Keratinocyte (primary cell): Measurements from ENCODE around the gene GLT1D1. TPM values are rescaled to one million over a fixed set of nuclear protein-coding genes. Genes with fewer than 3 reads are reported as not detected.

Experiments
- DNase-seq: peaks from one replicate; pipeline ENCODE4 v3.0.0-alpha.2; 2011; ENCODE audit warnings: low read depth, missing footprints, low spot score
- FAIRE-seq: peaks from 2 replicates; lab custom pipeline; 2011; peaks lifted over from hg19 to GRCh38; lab: Jason Lieb, UNC
- H2AFZ ChIP-seq: 2 replicates; pipeline ENCODE4 v1.6.0; 2012; ENCODE audit warnings: low read length, control low read depth, inconsistent platforms; ENCODE audit not compliant: control insufficient read depth
- H3K27ac ChIP-seq: 2 replicates; pipeline ENCODE4 v1.5.1; 2011; ENCODE audit warnings: low read length; ENCODE audit not compliant: control insufficient read depth, insufficient read depth
- H3K27me3 ChIP-seq: 3 replicates; pipeline ENCODE4 v1.6.0; 2011; ENCODE audit warnings: low read length; ENCODE audit not compliant: control insufficient read depth, insufficient read depth; ENCODE audit errors: extremely low read depth
- H3K36me3 ChIP-seq, 2 experiments: 2 replicates in 1 of 2; 3 replicates in 1 of 2; pipeline ENCODE4 v1.5.1; 2011; ENCODE audit warnings: low read length in 2 of 2, mild to moderate bottlenecking in 1 of 2; ENCODE audit not compliant: control insufficient read depth in 2 of 2, insufficient read depth in 2 of 2; ENCODE audit errors: extremely low read depth in 1 of 2
- H3K4me1 ChIP-seq: 3 replicates; pipeline ENCODE4 v1.5.1; 2011; ENCODE audit warnings: low read length; ENCODE audit not compliant: control insufficient read depth, insufficient read depth; ENCODE audit errors: extremely low read depth
- H3K4me2 ChIP-seq: 3 replicates; pipeline ENCODE4 v1.6.0; 2011; ENCODE audit warnings: low read depth, low read length; ENCODE audit not compliant: control insufficient read depth, insufficient read depth; ENCODE audit errors: extremely low read depth
- H3K4me3 ChIP-seq, 3 experiments: fragments of 200-600 bp in 1 of 3; sonication (generic) in 1 of 3; 2 replicates in 2 of 3; 3 replicates in 1 of 3; pipeline ENCODE4 v1.5.1; 2011 to 2016; ENCODE audit warnings: low read length in 3 of 3, mild to moderate bottlenecking in 3 of 3, control low read depth in 2 of 3, inconsistent platforms in 1 of 3, low read depth in 1 of 3, mixed read lengths in 1 of 3, mixed run types in 1 of 3, moderate library complexity in 1 of 3; ENCODE audit not compliant: control insufficient read depth in 2 of 3, insufficient read depth in 2 of 3; ENCODE audit errors: extremely low read depth in 1 of 3
- H3K79me2 ChIP-seq: 2 replicates; pipeline ENCODE4 v1.6.0; 2012; ENCODE audit warnings: low read length; ENCODE audit not compliant: control insufficient read depth, insufficient read depth
- H3K9ac ChIP-seq: 3 replicates; pipeline ENCODE4 v1.6.0; 2011; ENCODE audit warnings: low read length; ENCODE audit not compliant: control insufficient read depth, insufficient read depth; ENCODE audit errors: extremely low read depth
- H3K9me1 ChIP-seq: 3 replicates; pipeline ENCODE4 v1.6.0; 2011; ENCODE audit warnings: low read length; ENCODE audit not compliant: control insufficient read depth, insufficient read depth; ENCODE audit errors: extremely low read depth
- H3K9me3 ChIP-seq: 2 replicates; pipeline ENCODE4 v1.5.1; 2012; ENCODE audit warnings: low read depth, low read length; ENCODE audit not compliant: control insufficient read depth
- H4K20me1 ChIP-seq: 3 replicates; pipeline ENCODE4 v1.6.0; 2011; ENCODE audit warnings: low read length; ENCODE audit not compliant: control insufficient read depth, insufficient read depth; ENCODE audit errors: extremely low read depth
- CTCF ChIP-seq, 3 experiments: IDR thresholded peaks in 1 of 3; conservative IDR thresholded peaks in 1 of 3; optimal IDR thresholded peaks in 1 of 3; 2 replicates in 2 of 3; 3 replicates in 1 of 3; pipeline versions ENCODE3 to v1.5.1; 2011; ENCODE audit warnings: low read length in 3 of 3, mild to moderate bottlenecking in 3 of 3, moderate library complexity in 2 of 3, control low read depth in 1 of 3, inconsistent platforms in 1 of 3; ENCODE audit not compliant: insufficient read depth in 2 of 3; ENCODE audit errors: extremely low read depth in 1 of 3
- EZH2 ChIP-seq: IDR thresholded peaks from one replicate; pipeline ENCODE4 v1.6.1; 2012; ENCODE audit warnings: inconsistent platforms, mild to moderate bottlenecking, low read length, moderate library complexity
- dilution Hi-C: fragments of 300-500 bp; cut with MboI; formaldehyde crosslinking; loops from one replicate; pipeline ENCODE4 v1.7.0; 2020; ENCODE audit warnings: low sequenced_read_pairs; ENCODE audit not compliant: extremely low pct_ligation_motif_present
- polyA plus RNA-seq, 5 experiments: library from polyadenylated mRNA; depleted of rRNA in 3 of 5; stranded (reverse) in 3 of 5; stranded (forward) in 1 of 5; unstranded in 1 of 5; fragments of >200 nt; gene quantifications; 1 replicate in 1 of 5; 2 replicates in 3 of 5; 3 replicates in 1 of 5; pipeline versions ENCODE4 v1.2.1 to v1.2.3, GENCODE V29; 2011 to 2012; ENCODE audit warnings: missing spikeins in 2 of 5, low read depth in 1 of 5, low replicate concordance in 1 of 5

GLT1D1 gene
- polyA plus RNA-seq, 1 donor (not counting 4 experiments of a cell fraction or from before 2014, with no cell fraction given): not detected

- no peak overlapping the region for H3K27ac ChIP-seq
- dilution Hi-C loops: no loop called here
- FAIRE-seq (no peak), DNase-seq (no peak)
- no peaks in the 10 kb centered on the region for H3K27me3 ChIP-seq
- H3K4me2 ChIP-seq: no peak overlapping the region
- H3K4me1 ChIP-seq: no peaks in the 10 kb centered on the region
- no peak overlapping the region for H3K4me3 ChIP-seq
- H4K20me1 ChIP-seq: no peaks in the 10 kb centered on the region
- TF ChIP-seq CTCF (optimal IDR thresholded peaks at IDR 0.05 in 1 of 3, IDR thresholded peaks at IDR 0.05 in 1 of 3, conservative IDR thresholded peaks at IDR 0.05 in 1 of 3; ENCODE audit: extremely low read depth in 1 of 3, insufficient read depth in 2 of 3, low read length in 3 of 3) (no peak), EZH2 (no peak)
- no peak overlapping the region for H2AFZ ChIP-seq
- no peaks in the 10 kb centered on the region for H3K79me2 ChIP-seq
- H3K9ac ChIP-seq: no peak overlapping the region
- no peaks in the 10 kb centered on the region for H3K36me3 ChIP-seq
- peaks cover 10% of the 10 kb centered on the region for H3K9me3 ChIP-seq
- H3K9me1 ChIP-seq: no peaks in the 10 kb centered on the region
These were observed 171.8 kb downstream of the GLT1D1 start for GRCh38 chr12:129025055-129025454.

- Histone ChIP-seq H3K9ac (no peak overlapping the region), H2AFZ (no peak overlapping the region), H4K20me1 (no peaks in the 10 kb centered on the region), H3K27ac (no peak overlapping the region), H3K36me3 (no peaks in the 10 kb centered on the region), H3K4me2 (no peak overlapping the region), H3K4me3 (no peak overlapping the region), H3K27me3 (no peaks in the 10 kb centered on the region), H3K9me1 (no peaks in the 10 kb centered on the region), H3K79me2 (no peaks in the 10 kb centered on the region), H3K9me3 (peaks cover 10% of the 10 kb centered on the region), H3K4me1 (no peaks in the 10 kb centered on the region)
- no peak for FAIRE-seq
- TF ChIP-seq EZH2 (no peak), CTCF (optimal IDR thresholded peaks at IDR 0.05 in 1 of 3, IDR thresholded peaks at IDR 0.05 in 1 of 3, conservative IDR thresholded peaks at IDR 0.05 in 1 of 3; ENCODE audit: extremely low read depth in 1 of 3, insufficient read depth in 2 of 3, low read length in 3 of 3) (no peak)
- dilution Hi-C loops: no loop called here
- no peak for DNase-seq
These were observed 175.6 kb downstream of the GLT1D1 start for GRCh38 chr12:129028844-129029243.

Other genes starting within 250 kb of the GLT1D1 start
- 35.9 to 39.3 TPM (median 36.6 TPM) in 3 replicates for gene SLC15A4, start 29.5 kb upstream of the GLT1D1 start, polyA plus RNA-seq